HAP-1 (cell line): ENCODE results near the gene SLC35E4.
"Not testable (repeated sequence)": the region's sequence is repeated elsewhere in the genome, so short reads cannot be mapped to it uniquely, and the experiment has no call there.

Experiments
- DNase-seq, 2 experiments: peaks; one replicate each; pipeline ENCODE4 v3.0.0-alpha.2; 2016 to 2020; ENCODE audit warnings: low spot score in 2 of 2
- H3K27me3 ChIP-seq: fragments of 250-450 bp; sonication (Bioruptor Pico); 2 replicates; pipeline ENCODE4 v1.5.1; 2020; ENCODE audit warnings: low read depth, mild to moderate bottlenecking, moderate library complexity
- H3K36me3 ChIP-seq: fragments of 250-450 bp; sonication (Bioruptor Pico); replicated peaks from 2 replicates; pipeline ENCODE4 v1.5.1; 2020; ENCODE audit warnings: mild to moderate bottlenecking
- H3K4me1 ChIP-seq: fragments of 250-450 bp; sonication (Bioruptor Pico); 2 replicates; pipeline ENCODE4 v1.5.1; 2020; ENCODE audit warnings: mild to moderate bottlenecking
- H3K4me3 ChIP-seq: fragments of 250-450 bp; sonication (Bioruptor Pico); 2 replicates; pipeline ENCODE4 v1.5.1; 2020; ENCODE audit warnings: mild to moderate bottlenecking, moderate library complexity
- H3K9me3 ChIP-seq: fragments of 250-450 bp; sonication (Bioruptor Pico); 2 replicates; pipeline ENCODE4 v1.5.1; 2020; ENCODE audit warnings: mild to moderate bottlenecking, moderate library complexity
- in situ Hi-C: fragments of 300-500 bp; cut with MboI; formaldehyde crosslinking; loops from 3 replicates; pipeline ENCODE4 v1.14.3; 2020; ENCODE audit warnings: low sequenced_read_pairs, inconsistent platforms, mixed read lengths

Gene SLC35E4

DNA sequence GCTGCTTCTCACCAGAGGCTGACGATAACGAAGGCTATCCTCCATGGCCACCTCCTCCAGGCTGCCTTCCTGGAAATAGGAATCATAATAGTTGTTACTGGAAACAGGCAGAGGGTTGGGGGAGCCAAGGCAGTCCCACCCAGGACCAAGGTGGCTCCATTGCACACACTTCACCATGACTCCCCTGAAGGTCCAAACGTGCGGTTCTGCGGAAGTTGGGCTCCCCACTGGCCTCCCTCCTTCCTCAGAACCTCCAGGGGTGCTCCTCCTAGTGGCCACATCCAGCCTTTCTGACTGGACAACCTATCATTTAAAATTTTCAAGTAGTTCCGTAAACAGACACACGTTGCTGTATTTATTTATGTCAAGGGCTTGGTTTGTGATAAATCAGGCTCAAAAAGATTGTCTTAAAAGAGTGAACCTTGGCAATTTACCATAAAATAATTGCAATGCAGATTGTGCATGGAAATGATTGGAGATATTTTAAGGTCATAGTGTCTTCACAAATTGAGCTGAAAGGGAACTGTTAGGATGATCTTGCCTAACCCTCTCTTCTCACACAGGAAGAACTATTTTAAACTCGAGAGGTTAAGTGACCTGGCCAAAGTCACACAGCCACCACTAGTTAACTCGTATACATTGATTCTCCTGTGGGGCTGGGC lies 30.0 kb upstream of the SLC35E4 start:
- H3K4me3 ChIP-seq: peak overlapping the region; percentile 14
- H3K36me3 ChIP-seq: no peaks in the 10 kb centered on the region
- DNase-seq: peak; percentile 40 to 68
- in situ Hi-C loops: no loop called here
- no peaks in the 10 kb centered on the region for H3K9me3 ChIP-seq
- peaks cover 11% of the 10 kb centered on the region for H3K4me1 ChIP-seq
- H3K27me3 ChIP-seq: no peaks in the 10 kb centered on the region

DNA sequence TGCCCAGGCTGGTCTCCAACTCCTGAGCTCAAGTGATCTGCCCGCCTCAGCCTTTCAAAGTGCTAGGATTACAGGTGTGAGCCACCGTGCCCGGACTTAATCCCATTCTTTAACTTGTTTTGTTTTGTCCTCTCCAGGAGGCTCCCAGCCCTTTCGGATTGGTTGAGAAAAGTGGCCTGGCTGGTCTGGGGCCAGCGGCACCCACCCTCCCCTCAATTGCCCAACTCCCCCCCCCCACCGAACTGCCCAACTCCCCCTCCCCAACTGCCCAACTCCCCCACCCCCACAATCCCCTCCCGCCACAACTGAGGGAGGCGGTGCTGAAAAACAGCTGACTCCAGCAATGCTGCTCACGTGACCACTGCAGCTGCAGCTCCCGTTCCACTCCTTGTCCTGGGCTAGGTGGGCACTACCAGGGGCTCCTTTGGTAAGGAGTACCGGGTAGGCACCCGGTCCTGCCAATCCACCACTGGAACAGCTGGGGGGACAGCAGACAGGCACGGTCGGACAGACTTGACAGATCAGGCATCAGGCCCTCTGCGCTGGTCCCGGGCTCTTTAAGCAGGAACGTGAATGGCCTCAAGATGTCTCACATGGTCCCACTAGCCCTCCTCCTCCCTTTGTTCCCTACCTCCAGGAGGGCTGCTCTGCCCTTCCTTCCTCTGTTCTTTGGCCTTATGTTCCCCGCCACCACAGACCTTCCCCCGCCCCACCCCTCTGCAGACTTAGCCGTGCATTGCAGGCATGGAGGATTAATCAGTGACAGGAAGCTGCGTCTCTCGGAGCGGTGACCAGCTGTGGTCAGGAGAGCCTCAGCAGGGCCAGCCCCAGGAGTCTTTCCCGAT lies 28.9 kb upstream of the SLC35E4 start, which contains the start of gene TCN2:
Gene TCN2 (plus strand): TSS at position 720 of the 845 bp plus-strand sequence. CDS start 158 bp downstream, outside the sequence.
- Histone ChIP-seq H3K36me3 (no peaks in the 10 kb centered on the region), H3K4me3 (peak within 1 kb of the TSS; percentile 42), H3K4me1 (peaks cover 11% of the 10 kb centered on the region), H3K27me3 (no peaks in the 10 kb centered on the region), H3K9me3 (no peaks in the 10 kb centered on the region)
- DNase-seq: peak; percentile 70 to 82
- in situ Hi-C loops: no loop called here

DNA sequence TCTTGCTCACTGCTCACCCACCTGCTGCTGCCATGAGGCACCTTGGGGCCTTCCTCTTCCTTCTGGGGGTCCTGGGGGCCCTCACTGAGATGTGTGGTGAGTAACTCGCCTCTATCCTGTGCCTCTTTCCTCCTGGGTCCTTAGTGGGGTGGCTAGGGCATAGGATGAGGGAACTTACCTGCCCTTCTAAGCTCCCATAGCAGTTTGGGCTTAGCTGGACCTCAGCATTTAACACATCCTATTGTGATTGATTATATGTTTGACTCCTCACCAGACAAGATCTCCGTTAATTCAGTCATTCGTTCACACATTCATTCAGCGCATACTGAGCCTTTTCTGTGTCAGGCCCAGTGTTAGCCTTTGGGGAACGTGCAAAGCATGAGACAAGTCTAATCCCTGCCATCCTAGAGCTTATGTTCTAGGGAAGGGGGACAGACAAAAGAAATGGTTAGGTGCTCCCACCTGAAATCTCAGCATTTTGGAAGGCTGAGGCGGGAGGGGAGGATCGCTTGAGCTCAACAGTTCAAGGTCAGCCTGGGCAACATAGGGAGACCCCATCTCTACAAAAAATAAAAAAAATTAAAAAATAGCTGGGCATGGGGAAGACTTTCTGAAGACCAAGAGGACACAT lies 28.2 kb upstream of the SLC35E4 start:
- Histone ChIP-seq H3K4me1 (peaks cover 11% of the 10 kb centered on the region), H3K4me3 (peak overlapping the region; percentile 42)
- in situ Hi-C loops: no loop called here

DNA sequence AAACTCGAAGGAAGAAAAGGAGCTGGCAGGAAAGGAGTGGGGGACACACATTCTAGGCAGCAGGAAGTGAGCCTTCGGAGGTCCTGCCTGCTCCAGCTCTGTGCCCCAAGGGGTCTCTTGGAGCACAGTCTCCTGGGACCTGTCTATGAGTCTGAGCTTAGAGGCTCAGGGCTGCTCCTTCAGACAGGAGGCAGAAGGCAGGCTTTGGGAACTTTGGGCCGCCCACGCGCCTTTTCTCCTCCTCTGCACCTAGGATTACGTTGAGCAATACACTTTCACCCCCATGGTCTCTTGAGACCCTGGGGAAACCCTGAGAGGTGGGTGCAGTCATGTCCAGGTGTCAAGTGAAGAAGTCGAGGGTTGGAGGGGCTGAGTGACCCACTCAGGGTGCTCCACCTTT lies 27.6 kb upstream of the SLC35E4 start:
- H3K4me3 ChIP-seq: no peak overlapping the region
- in situ Hi-C loops: no loop called here

More for the DNA sequence above, 28.2 kb upstream of the SLC35E4 start:
- no peaks in the 10 kb centered on the region for H3K9me3 ChIP-seq
- H3K27me3 ChIP-seq: no peaks in the 10 kb centered on the region
- no peaks in the 10 kb centered on the region for H3K36me3 ChIP-seq
- DNase-seq: no peak

DNA sequence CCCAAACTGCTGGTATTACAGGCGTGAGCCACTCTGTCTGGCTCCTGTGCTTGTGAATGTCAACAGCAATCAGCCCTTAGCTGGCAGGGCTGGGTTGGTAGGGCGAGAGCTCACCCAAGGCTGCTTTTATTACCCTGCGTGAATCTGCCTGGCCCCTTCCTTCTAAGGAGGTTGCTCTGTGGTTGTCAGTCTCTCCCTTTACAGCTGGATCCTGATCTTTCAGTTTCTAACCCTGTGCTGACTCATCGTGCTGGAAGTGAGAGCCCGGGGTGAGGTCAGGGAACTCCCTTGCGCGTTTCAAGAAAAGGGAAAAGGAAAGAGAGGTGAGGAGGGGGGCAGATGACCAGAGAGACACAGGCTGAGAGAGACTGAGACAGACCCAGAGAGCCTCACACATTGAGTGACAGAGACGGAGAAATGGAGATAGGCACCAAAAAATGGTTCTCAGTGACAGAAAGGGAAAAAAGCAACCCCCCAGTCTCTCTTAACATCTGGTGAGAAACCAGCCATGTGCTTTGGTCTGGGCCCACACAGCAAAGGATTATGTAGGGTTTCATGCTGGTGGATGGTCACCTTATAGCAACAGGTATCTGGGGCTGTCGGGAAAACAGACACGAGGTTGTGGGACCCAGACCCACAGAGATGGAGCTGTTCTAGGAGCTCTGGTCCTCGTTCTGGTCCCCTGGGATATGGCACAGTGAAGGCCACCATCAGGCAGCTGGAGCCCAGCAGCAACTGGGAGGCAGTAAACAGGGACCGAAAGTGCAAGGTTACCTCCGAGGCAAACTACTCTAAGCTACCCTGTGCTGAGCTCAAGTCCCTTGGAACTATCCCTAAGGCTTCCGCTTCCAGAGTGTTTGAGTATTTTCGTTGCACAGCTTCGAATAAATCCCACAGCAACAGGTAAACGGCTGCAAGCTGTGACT lies 26.1 kb upstream of the SLC35E4 start:
- H3K36me3 ChIP-seq: no peaks in the 10 kb centered on the region
- no peaks in the 10 kb centered on the region for H3K9me3 ChIP-seq
- peaks cover 11% of the 10 kb centered on the region for H3K4me1 ChIP-seq
- no peaks in the 10 kb centered on the region for H3K27me3 ChIP-seq
- in situ Hi-C loops: no loop called here
- DNase-seq: no peak
- H3K4me3 ChIP-seq: no peak overlapping the region

More for the DNA sequence above, 27.6 kb upstream of the SLC35E4 start:
- peaks cover 11% of the 10 kb centered on the region for H3K4me1 ChIP-seq
- H3K27me3 ChIP-seq: no peaks in the 10 kb centered on the region
- no peak for DNase-seq
- H3K36me3 ChIP-seq: no peaks in the 10 kb centered on the region
- H3K9me3 ChIP-seq: no peaks in the 10 kb centered on the region

DNA sequence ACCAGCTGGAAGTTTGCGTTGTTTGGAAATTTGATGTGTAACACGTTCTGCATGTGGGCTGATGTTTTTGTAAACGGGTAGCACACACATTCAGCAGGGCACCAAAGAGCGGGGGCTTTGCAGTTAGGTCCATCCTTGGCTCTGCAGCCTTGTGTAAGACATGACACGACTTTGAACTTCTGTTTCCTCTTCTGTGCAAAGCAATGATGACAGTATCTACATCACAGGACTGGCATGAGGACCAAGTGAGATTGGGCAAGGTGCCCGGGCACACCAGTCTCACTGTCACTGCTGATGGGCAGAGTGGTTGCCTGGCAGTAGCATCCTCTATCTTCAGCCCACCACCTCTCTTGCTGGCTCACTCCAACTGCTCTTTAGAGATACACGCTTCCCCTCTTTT lies 25.3 kb upstream of the SLC35E4 start:
- in situ Hi-C loops: no loop called here
- H3K27me3 ChIP-seq: no peaks in the 10 kb centered on the region
- H3K9me3 ChIP-seq: no peaks in the 10 kb centered on the region
- peaks cover 11% of the 10 kb centered on the region for H3K4me1 ChIP-seq
- H3K36me3 ChIP-seq: no peaks in the 10 kb centered on the region
- H3K4me3 ChIP-seq: no peak overlapping the region
- no peak for DNase-seq

DNA sequence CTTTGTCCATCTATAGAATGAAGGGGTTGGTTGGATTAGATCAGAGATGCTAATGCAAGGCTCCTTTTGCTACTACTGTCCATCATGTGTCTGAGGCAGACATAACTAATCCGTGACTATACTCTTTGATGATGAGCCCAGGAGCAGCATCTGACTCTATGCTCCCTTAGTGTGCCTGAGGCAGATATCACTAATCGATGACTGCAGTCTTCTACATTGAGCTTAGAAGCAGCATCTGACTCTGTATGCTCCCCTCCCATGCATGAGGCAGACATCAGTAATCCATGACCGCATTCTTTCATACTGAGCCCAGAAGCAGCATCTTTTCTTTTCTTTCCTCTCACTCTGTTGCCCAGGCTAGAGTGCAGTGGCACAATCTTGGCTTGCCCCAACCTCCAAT lies 24.4 kb upstream of the SLC35E4 start:
- no peaks in the 10 kb centered on the region for H3K27me3 ChIP-seq
- in situ Hi-C loops: no loop called here
- no peak for DNase-seq
- H3K4me3 ChIP-seq: no peak overlapping the region
- H3K4me1 ChIP-seq: peaks cover 5% of the 10 kb centered on the region
- no peaks in the 10 kb centered on the region for H3K36me3 ChIP-seq
- H3K9me3 ChIP-seq: no peaks in the 10 kb centered on the region

DNA sequence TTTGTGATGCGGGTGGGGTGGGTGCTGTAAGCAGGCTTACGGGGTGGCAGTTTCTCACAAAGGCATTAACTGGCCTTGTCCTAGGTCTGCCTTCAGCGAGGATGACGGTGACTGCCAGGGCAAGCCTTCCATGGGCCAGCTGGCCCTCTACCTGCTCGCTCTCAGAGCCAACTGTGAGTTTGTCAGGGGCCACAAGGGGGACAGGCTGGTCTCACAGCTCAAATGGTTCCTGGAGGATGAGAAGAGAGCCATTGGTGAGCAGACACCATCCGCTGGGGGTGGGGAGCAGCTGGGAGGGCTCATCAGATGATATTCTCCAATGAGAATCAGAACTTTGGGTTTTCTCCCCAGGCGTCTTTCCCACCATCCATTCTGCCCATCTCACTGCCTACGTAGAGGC lies 22.8 kb upstream of the SLC35E4 start:
- Histone ChIP-seq H3K4me1 (no peaks in the 10 kb centered on the region), H3K4me3 (no peak overlapping the region), H3K9me3 (no peaks in the 10 kb centered on the region), H3K36me3 (no peaks in the 10 kb centered on the region), H3K27me3 (no peaks in the 10 kb centered on the region)
- no peak for DNase-seq
- in situ Hi-C loops: no loop called here

DNA sequence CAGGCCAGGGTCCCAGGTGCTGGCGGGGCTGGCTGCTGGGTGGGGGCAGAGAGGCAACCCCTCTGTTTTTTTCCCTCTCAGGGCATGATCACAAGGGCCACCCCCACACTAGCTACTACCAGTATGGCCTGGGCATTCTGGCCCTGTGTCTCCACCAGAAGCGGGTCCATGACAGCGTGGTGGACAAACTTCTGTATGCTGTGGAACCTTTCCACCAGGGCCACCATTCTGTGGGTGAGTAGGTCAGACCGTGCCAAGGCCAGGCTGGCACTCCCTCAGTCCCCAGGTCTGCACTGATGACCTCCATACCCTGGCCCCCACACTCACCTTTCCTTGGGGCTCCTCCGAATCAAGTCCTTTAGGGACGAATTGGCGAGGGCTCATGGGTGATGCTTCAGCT lies 21.3 kb upstream of the SLC35E4 start:
- Histone ChIP-seq H3K36me3 (no peaks in the 10 kb centered on the region), H3K4me3 (no peak overlapping the region), H3K4me1 (no peaks in the 10 kb centered on the region), H3K27me3 (no peaks in the 10 kb centered on the region), H3K9me3 (no peaks in the 10 kb centered on the region)
- in situ Hi-C loops: no loop called here
- no peak for DNase-seq

DNA sequence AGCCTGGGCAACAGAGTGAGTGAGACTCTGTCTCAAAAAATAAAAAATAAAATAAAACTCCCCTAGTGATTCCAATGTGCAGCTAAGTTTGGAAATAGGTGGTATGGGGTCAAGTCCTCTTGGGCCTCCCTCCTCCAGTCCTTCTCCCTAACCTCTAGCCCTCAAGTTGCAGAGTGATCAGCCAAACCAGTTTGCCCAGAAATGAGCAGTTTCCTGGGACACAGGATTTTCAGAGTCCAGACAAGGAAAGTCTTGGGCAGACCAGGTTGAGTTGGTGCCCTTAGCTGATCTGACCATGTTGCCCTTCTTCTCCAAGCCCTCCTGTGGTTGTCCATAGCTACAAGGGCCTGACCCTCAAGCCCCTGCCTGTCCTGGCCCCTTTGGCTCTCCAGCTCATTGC lies 20.7 kb upstream of the SLC35E4 start:
- no peaks in the 10 kb centered on the region for H3K36me3 ChIP-seq
- in situ Hi-C loops: no loop called here

DNA sequence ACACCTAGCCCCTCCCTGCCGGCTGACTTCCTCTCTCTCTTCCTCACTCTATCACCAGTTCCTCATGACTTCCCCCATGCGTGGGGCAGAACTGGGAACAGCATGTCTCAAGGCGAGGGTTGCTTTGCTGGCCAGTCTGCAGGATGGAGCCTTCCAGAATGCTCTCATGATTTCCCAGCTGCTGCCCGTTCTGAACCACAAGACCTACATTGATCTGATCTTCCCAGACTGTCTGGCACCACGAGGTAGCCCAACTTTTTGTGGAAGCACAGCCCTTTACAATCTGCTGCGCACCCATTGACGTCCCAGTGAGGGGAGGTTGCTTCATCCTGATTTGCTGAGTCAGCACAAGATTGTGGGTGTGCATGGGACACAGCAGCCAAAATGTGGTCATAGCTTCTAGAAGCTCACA lies 20.0 kb upstream of the SLC35E4 start:
- H3K27me3 ChIP-seq: no peaks in the 10 kb centered on the region
- DNase-seq: no peak
- in situ Hi-C loops: no loop called here

More for the DNA sequence above, 20.7 kb upstream of the SLC35E4 start:
- H3K4me3 ChIP-seq: no peak overlapping the region
- no peaks in the 10 kb centered on the region for H3K27me3 ChIP-seq
- DNase-seq: no peak
- H3K4me1 ChIP-seq: no peaks in the 10 kb centered on the region
- H3K9me3 ChIP-seq: no peaks in the 10 kb centered on the region

DNA sequence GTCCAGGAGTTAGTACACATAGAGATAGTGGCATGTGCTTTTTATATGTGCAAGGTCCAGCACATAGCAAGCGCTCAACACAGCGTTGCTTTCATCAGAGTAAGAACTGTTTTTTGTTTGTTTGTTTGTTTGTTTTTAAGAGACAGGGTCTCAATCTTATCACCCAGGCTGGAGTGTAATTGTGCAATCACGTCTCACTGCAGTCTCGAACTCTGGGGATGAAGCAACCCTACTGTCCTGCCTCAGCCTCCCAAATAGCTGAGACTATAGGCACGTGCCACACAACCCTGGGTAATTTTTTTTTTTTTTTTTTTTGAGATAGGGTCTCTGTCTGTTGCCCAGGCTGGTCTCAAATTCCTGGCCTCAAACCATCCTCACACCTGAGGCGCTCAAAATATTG lies 17.8 kb upstream of the SLC35E4 start:
- DNase-seq: no peak
- Histone ChIP-seq H3K36me3 (no peaks in the 10 kb centered on the region), H3K4me1 (no peaks in the 10 kb centered on the region), H3K27me3 (no peaks in the 10 kb centered on the region), H3K4me3 (no peak overlapping the region), H3K9me3 (no peaks in the 10 kb centered on the region)
- in situ Hi-C loops: no loop called here

More for the DNA sequence above, 20.0 kb upstream of the SLC35E4 start:
- Histone ChIP-seq H3K9me3 (no peaks in the 10 kb centered on the region), H3K36me3 (no peaks in the 10 kb centered on the region), H3K4me1 (no peaks in the 10 kb centered on the region), H3K4me3 (no peak overlapping the region)

DNA sequence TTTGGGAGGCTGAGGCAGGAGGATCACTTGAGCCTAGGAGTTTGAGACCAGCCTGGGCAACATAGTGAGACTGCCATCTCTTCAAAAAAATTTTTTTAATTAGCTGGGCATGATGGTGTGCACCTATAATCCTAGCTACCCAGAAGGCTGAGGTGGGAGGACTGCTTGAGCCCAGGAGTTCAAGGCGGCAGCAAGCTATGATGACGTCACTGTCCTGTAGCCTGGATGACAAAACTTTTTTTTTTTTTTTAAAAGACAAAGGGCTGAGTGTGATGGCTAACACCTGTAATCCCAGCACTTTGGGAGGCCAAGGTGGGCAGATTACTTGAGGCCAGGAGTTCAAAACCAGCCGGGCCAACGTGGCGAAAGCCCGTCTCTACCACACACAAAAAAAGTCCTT lies 15.7 kb upstream of the SLC35E4 start:
- in situ Hi-C loops, H3K4me1 ChIP-seq, DNase-seq, H3K36me3 ChIP-seq, H3K9me3 ChIP-seq, H3K4me3 ChIP-seq, H3K27me3 ChIP-seq: not testable (repeated sequence)
